SK-N-SH treated with all-trans-retinoic acid at 6 μM for 48 hours (cell line): ENCODE measurements around the gene AAK1.

Experiments used
- OSR1 ChIP-seq: fragments of 250-450 bp; sonication (Bioruptor Pico); IDR thresholded peaks from 2 replicates; pipeline ENCODE4 v1.8.0; 2022; ENCODE audit warnings: moderate library complexity, mild to moderate bottlenecking, inconsistent platforms
- ZNF70 ChIP-seq: fragments of 450-650 bp; formaldehyde crosslinking; IDR thresholded peaks from 2 replicates; pipeline ENCODE4 v1.5.0; 2020; ENCODE audit warnings: mild to moderate bottlenecking, moderate library complexity

DNA sequence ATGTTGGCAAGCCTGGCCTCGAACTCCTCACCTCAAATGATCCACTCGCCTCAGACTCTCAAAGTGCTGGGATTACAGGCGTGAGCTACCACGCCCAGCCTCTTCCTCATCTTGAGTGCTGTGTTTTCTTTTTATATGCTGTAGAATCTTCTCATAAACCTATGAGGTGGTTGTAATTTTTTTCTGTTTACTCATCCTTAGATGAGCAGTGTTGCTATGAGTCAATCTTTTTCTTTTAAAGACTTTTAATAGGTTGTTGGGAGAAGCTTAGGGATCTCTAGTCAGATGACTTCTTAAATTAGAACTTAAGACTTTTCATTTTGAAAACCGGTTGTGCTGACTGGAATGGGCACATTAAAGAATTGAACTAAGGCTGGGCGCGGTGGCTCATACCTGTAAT is 8.7 kb upstream of the AAK1 start:
- TF ChIP-seq OSR1 (CRISPR knock-in tag) (no peak), ZNF70 (CRISPR knock-in tag) (no peak)
